H9 (cell line): ENCODE measurements around the gene CENPP. TPM values are rescaled to one million over a fixed set of nuclear protein-coding genes. Genes with fewer than 3 reads are reported as not detected.

ENCODE experiments used
- DNase-seq: peaks from one replicate; pipeline ENCODE4 v3.0.0-alpha.2; 2017
- H2AFZ ChIP-seq: one replicate; pipeline ENCODE4 v1.6.1; 2013; ENCODE audit warnings: mild to moderate bottlenecking, low read length, control low read depth, moderate library complexity
- H2AK5ac ChIP-seq: 2 replicates; pipeline ENCODE4 v1.6.1; 2013; ENCODE audit warnings: low read length, control low read depth, mixed read lengths; ENCODE audit not compliant: insufficient read length
- H2BK120ac ChIP-seq: one replicate; pipeline ENCODE4 v1.6.1; 2013; ENCODE audit warnings: low read depth, mild to moderate bottlenecking, low read length, control low read depth, inconsistent platforms; ENCODE audit not compliant: poor library complexity, severe bottlenecking
- H2BK12ac ChIP-seq: 2 replicates; pipeline ENCODE4 v1.6.1; 2013; ENCODE audit warnings: low read length, control low read depth, mixed read lengths, low read depth; ENCODE audit not compliant: insufficient read length
- H2BK15ac ChIP-seq: 2 replicates; pipeline ENCODE4 v1.6.1; 2013; ENCODE audit warnings: low read depth, low read length, control low read depth
- H2BK20ac ChIP-seq: one replicate; pipeline ENCODE4 v1.6.1; 2013; ENCODE audit warnings: low read depth, mild to moderate bottlenecking, low read length, control low read depth, inconsistent platforms; ENCODE audit not compliant: poor library complexity, severe bottlenecking
- H2BK5ac ChIP-seq: 2 replicates; pipeline ENCODE4 v1.6.1; 2013; ENCODE audit warnings: low read length, control low read depth, mixed read lengths; ENCODE audit not compliant: insufficient read length
- H3K14ac ChIP-seq: 2 replicates; pipeline ENCODE4 v1.6.1; 2013; ENCODE audit warnings: low read length, control low read depth; ENCODE audit not compliant: insufficient read depth
- H3K18ac ChIP-seq: 2 replicates; pipeline ENCODE4 v1.6.1; 2013; ENCODE audit warnings: low read depth, mild to moderate bottlenecking, mixed read lengths, low read length, control low read depth; ENCODE audit not compliant: insufficient read length
- H3K23ac ChIP-seq: 2 replicates; pipeline ENCODE4 v1.6.1; 2013; ENCODE audit warnings: low read length, control low read depth, mixed read lengths, low read depth; ENCODE audit not compliant: insufficient read length
- H3K23me2 ChIP-seq: 2 replicates; pipeline ENCODE4 v1.6.1; 2013; ENCODE audit warnings: low read depth, mild to moderate bottlenecking, mixed read lengths, low read length, control low read depth; ENCODE audit not compliant: insufficient read length, poor library complexity, severe bottlenecking
- H3K27ac ChIP-seq: 2 replicates; pipeline ENCODE4 v1.5.1; 2013; ENCODE audit warnings: low read length, control low read depth, mixed read lengths, low read depth; ENCODE audit not compliant: insufficient read length
- H3K27me3 ChIP-seq: 2 replicates; pipeline ENCODE4 v1.6.1; 2013; ENCODE audit warnings: low read length, control low read depth, inconsistent platforms; ENCODE audit not compliant: insufficient read depth
- H3K4ac ChIP-seq: 2 replicates; pipeline ENCODE4 v1.6.1; 2013; ENCODE audit warnings: low read depth, mild to moderate bottlenecking, control low read depth, inconsistent platforms, low read length, moderate library complexity
- H3K4me1 ChIP-seq: 2 replicates; pipeline ENCODE4 v1.6.1; 2013; ENCODE audit warnings: low read length, control low read depth, inconsistent platforms; ENCODE audit not compliant: insufficient read depth
- H3K4me2 ChIP-seq: 2 replicates; pipeline ENCODE4 v1.6.1; 2013; ENCODE audit warnings: low read length, control low read depth, mixed read lengths; ENCODE audit not compliant: insufficient read length, insufficient read depth
- H3K56ac ChIP-seq: 2 replicates; pipeline ENCODE4 v1.6.1; 2013; ENCODE audit warnings: low read depth, mild to moderate bottlenecking, mixed read lengths, low read length, control low read depth; ENCODE audit not compliant: insufficient read length
- H3K79me1 ChIP-seq: 2 replicates; pipeline ENCODE4 v1.6.1; 2013; ENCODE audit warnings: low read depth, mild to moderate bottlenecking, moderate library complexity, low read length, control low read depth, inconsistent platforms; ENCODE audit not compliant: insufficient read depth, poor library complexity, severe bottlenecking
- H3K79me2 ChIP-seq: 2 replicates; pipeline ENCODE4 v1.6.1; 2013; ENCODE audit warnings: low read length, control low read depth, inconsistent platforms; ENCODE audit not compliant: insufficient read depth
- H3K9ac ChIP-seq: 2 replicates; pipeline ENCODE4 v1.6.1; 2013; ENCODE audit warnings: low read length, control low read depth, mixed read lengths; ENCODE audit not compliant: insufficient read length; ENCODE audit errors: extremely low read depth
- H3K9me3 ChIP-seq: one replicate; pipeline ENCODE4 v1.6.1; 2013; ENCODE audit warnings: low read depth, low read length, inconsistent platforms; ENCODE audit not compliant: control insufficient read depth
- H3T11ph ChIP-seq: one replicate; pipeline ENCODE4 v1.6.1; 2013; ENCODE audit warnings: mild to moderate bottlenecking, low read length, control low read depth, inconsistent platforms
- H4K20me1 ChIP-seq: one replicate; pipeline ENCODE4 v1.6.1; 2013; ENCODE audit not compliant: control insufficient read depth, insufficient read length, insufficient read depth
- H4K5ac ChIP-seq: 2 replicates; pipeline ENCODE4 v1.6.1; 2013; ENCODE audit warnings: low read depth, mild to moderate bottlenecking, mixed read lengths, low read length, control low read depth; ENCODE audit not compliant: insufficient read length
- H4K8ac ChIP-seq: replicated peaks from 2 replicates; pipeline ENCODE4 v1.6.1; 2013; ENCODE audit warnings: low read length, control low read depth, mixed read lengths, low read depth; ENCODE audit not compliant: insufficient read length
- H4K91ac ChIP-seq: 2 replicates; pipeline ENCODE4 v1.6.1; 2013; ENCODE audit warnings: low read depth, mild to moderate bottlenecking, moderate library complexity, mixed read lengths, low read length, control low read depth; ENCODE audit not compliant: insufficient read length
- H3K27ac Mint-ChIP-seq, 3 experiments: 2 replicates in 2 of 3; 3 replicates in 1 of 3; pipeline ENCODE4 v1.8.0; 2020 to 2021; ENCODE audit warnings: mixed read lengths in 3 of 3, mild to moderate bottlenecking in 1 of 3, moderate library complexity in 1 of 3
- H3K27me3 Mint-ChIP-seq: 2 replicates; pipeline ENCODE4 v1.8.0; 2021; ENCODE audit warnings: low read depth, mild to moderate bottlenecking, moderate library complexity, mixed read lengths
- H3K36me3 Mint-ChIP-seq, 3 experiments: 2 replicates in 2 of 3; 3 replicates in 1 of 3; pipeline ENCODE4 v1.8.0; 2020 to 2021; ENCODE audit warnings: low read depth in 3 of 3, mixed read lengths in 3 of 3; ENCODE audit not compliant: insufficient read depth in 1 of 3
- H3K4me1 Mint-ChIP-seq, 2 experiments: 2 replicates each; pipeline ENCODE4 v1.8.0; 2020; ENCODE audit warnings: mixed read lengths in 2 of 2
- H3K4me3 Mint-ChIP-seq, 2 experiments: 2 replicates in 1 of 2; 3 replicates in 1 of 2; pipeline ENCODE4 v1.8.0; 2020 to 2021; ENCODE audit warnings: mild to moderate bottlenecking in 2 of 2, mixed read lengths in 2 of 2, moderate library complexity in 1 of 2
- H3K9me3 Mint-ChIP-seq, 2 experiments: 2 replicates in 1 of 2; 3 replicates in 1 of 2; pipeline ENCODE4 v1.8.0; 2020; ENCODE audit warnings: mild to moderate bottlenecking in 2 of 2, mixed read lengths in 2 of 2, moderate library complexity in 1 of 2
- CTCF ChIP-seq: fragments of 200-600 bp; sonication (generic); conservative IDR thresholded peaks from 3 replicates; pipeline ENCODE4 v1.8.0; 2021; ENCODE audit warnings: antibody characterized with exemption, mild to moderate bottlenecking
- WGBS: extraction: QIAGEN DNeasy Blood & Tissue Kit; methylation state at CpG from one replicate; pipeline ENCODE4 v1.1.7; 2013; ENCODE audit warnings: missing lambda C conversion rate, low lambda C conversion rate, mixed read lengths; ENCODE audit not compliant: insufficient read length; ENCODE audit errors: extremely low coverage; 5-methylcytosine and 5-hydroxymethylcytosine counted together
- total RNA-seq: library from RNA; stranded (reverse); gene quantifications from 2 replicates; pipeline ENCODE4 v1.2.1, GENCODE V29; 2021

The CENPP gene
- total RNA-seq, 1 experiment from 2014 or later = 9.1 TPM

GRCh38 chr9:92614763-92615461 lies 289.2 kb downstream of the CENPP start:
- no peak overlapping the region for H2AFZ ChIP-seq
- no peak overlapping the region for H3K27ac Mint-ChIP-seq
- H3T11ph ChIP-seq = no peak overlapping the region
- no peaks in the 10 kb centered on the region for H3K79me1 ChIP-seq
- no peaks in the 10 kb centered on the region for H3K79me2 ChIP-seq
- no peak overlapping the region for H3K4ac ChIP-seq
- no peak overlapping the region for H4K5ac ChIP-seq
- no peak overlapping the region for H3K23ac ChIP-seq
- H3K27me3 Mint-ChIP-seq = no peaks in the 10 kb centered on the region
- H3K4me3 Mint-ChIP-seq = no peak overlapping the region
- H3K56ac ChIP-seq = no peak overlapping the region
- no peaks in the 10 kb centered on the region for H3K9me3 ChIP-seq
- no peak overlapping the region for H2BK120ac ChIP-seq
- H3K9me3 Mint-ChIP-seq = no peaks in the 10 kb centered on the region
- H3K23me2 ChIP-seq = no peaks in the 10 kb centered on the region
- no peak overlapping the region for H2AK5ac ChIP-seq
- no peak overlapping the region for H2BK15ac ChIP-seq
- no peaks in the 10 kb centered on the region for H4K20me1 ChIP-seq
- TF ChIP-seq CTCF = no peak
- WGBS = no CpG with 5 or more reads among the region's 17 CpGs
- no peak overlapping the region for H4K8ac ChIP-seq
- H3K4me2 ChIP-seq = no peak overlapping the region
- peaks cover 5 to 65% (median 20%) of the 10 kb centered on the region in 3 experiments for H3K36me3 Mint-ChIP-seq
- no peaks in the 10 kb centered on the region for H3K4me1 Mint-ChIP-seq
- no peak overlapping the region for H3K9ac ChIP-seq
- no peak overlapping the region for H2BK12ac ChIP-seq
- no peak overlapping the region for H2BK20ac ChIP-seq
- H3K14ac ChIP-seq = no peak overlapping the region
- H2BK5ac ChIP-seq = no peak overlapping the region
- no peaks in the 10 kb centered on the region for H3K4me1 ChIP-seq
- H3K27me3 ChIP-seq = no peaks in the 10 kb centered on the region
- no peak overlapping the region for H4K91ac ChIP-seq
- DNase-seq = peak; percentile 12
- no peak overlapping the region for H3K18ac ChIP-seq
- no peak overlapping the region for H3K27ac ChIP-seq
